Measurements from ENCODE around the gene CRPPA. TPM values are rescaled to one million over a fixed set of nuclear protein-coding genes. Genes with fewer than 3 reads are reported as not detected.

CRPPA gene
- total RNA-seq (2022; extraction: Qiagen RNA extraction), result 0.43 to 0.78 TPM (median 0.74 TPM) in 5 replicates

GRCh38 chr7:16421333-16422102 lies at the start of gene CRPPA:
TSS of gene CRPPA (minus strand) at chr7:16421538. CDS start at chr7:16421322, 216 bp downstream.

GRCh38 chr7:16465469-16466361 lies 44.4 kb upstream of the CRPPA start, which contains the start of gene SOSTDC1:
TSS of gene SOSTDC1 (minus strand) at chr7:16465738. CDS start at chr7:16465668, 70 bp downstream.

Other genes starting within 250 kb of the CRPPA start
- gene SOSTDC1, start 44.2 kb upstream of the CRPPA start, total RNA-seq (2022; extraction: Qiagen RNA extraction), result not detected in 5 replicates
- not detected in 5 replicates for gene LRRC72, start 105.3 kb upstream of the CRPPA start, total RNA-seq (2022; extraction: Qiagen RNA extraction)
- 13.1 to 16.2 TPM (median 13.8 TPM) in 5 replicates for gene ANKMY2, start 224.2 kb upstream of the CRPPA start, total RNA-seq (2022; extraction: Qiagen RNA extraction)
- gene BZW2, start 224.6 kb upstream of the CRPPA start, total RNA-seq (2022; extraction: Qiagen RNA extraction), result 94.0 to 109 TPM (median 96.3 TPM) in 5 replicates

Data from A549 treated with Hydrocortisone at 1 μM for 4 hours (cell line).